Stimulated activated CD8-positive, alpha-beta memory T cell treated with anti-CD3 and anti-CD28 coated beads, Interleukin-4, amount 100 ng/mL, for 48 hours (primary cell): ENCODE data around the gene CD5L.

ENCODE experiments used
- DNase-seq: peaks from one replicate; pipeline ENCODE4 v3.0.0-alpha.2; 2020

CD5L gene

DNA sequence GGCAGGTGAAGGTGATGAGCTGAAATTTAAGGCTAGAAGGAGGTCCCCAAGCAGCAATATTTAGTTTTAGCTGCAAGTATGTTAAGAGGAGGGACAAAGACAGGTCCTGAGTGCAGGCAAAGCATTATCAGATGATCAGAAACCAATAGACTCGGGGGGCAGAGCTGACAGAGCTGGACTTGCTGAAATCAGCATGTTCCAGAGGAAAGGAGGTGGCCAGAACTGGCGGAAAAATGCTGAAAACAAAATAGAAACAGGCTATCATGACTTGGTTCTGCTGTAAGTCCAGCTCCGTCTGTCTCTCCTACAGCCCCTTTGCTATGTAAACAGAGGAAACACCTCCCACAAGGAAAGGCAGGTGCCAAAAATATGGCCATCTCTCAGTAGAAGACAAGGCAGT is at the start of gene CD5L:
TSS of gene CD5L (minus strand) at position 101 of the 400 bp plus-strand sequence. CDS start 107 bp downstream, outside the sequence.
- DNase-seq, result no peak

- DNase-seq, result no peak
Observed at GRCh38 chr1:157882580-157882979, 41.0 kb upstream of the CD5L start.

GRCh38 chr1:157880621-157881020 is 39.0 kb upstream of the CD5L start:
- DNase-seq, result no peak

- DNase-seq, result no peak
Observed at GRCh38 chr1:157878059-157878458, 36.5 kb upstream of the CD5L start.

- no peak for DNase-seq
Observed at GRCh38 chr1:157870490-157870889, 28.9 kb upstream of the CD5L start.

GRCh38 chr1:157868654-157869053 is 27.0 kb upstream of the CD5L start:
- DNase-seq, result no peak

GRCh38 chr1:157862114-157863070 is 20.8 kb upstream of the CD5L start:
- DNase-seq, result no peak

DNA sequence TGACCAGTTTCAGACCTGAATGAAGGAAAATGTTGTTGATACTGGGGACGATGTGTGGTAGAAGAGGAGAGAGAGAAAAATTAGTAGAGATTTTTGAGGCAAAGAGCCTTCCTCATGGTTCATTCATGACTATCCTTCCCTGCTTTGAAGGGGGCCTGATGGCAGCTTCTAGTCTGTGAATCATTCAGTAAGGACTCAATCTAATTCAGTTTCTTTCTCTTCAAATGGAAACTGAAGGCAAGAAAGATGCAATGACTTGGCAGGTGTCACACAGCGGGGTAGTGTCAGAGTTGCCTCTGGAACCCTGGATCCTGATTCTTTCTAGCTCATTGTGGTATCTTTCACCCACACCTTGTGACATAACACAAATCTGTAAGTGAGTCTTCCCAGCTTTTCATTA is 14.9 kb upstream of the CD5L start:
- no peak for DNase-seq

GRCh38 chr1:157852476-157852875 is 10.9 kb upstream of the CD5L start:
- DNase-seq, result no peak

- no peak for DNase-seq
Observed at GRCh38 chr1:157849229-157849875, 7.7 kb upstream of the CD5L start.

- DNase-seq, result no peak
Observed at GRCh38 chr1:157844089-157844830, 2.7 kb upstream of the CD5L start.

GRCh38 chr1:157842939-157843338 is 1.3 kb upstream of the CD5L start:
- DNase-seq, result no peak

DNA sequence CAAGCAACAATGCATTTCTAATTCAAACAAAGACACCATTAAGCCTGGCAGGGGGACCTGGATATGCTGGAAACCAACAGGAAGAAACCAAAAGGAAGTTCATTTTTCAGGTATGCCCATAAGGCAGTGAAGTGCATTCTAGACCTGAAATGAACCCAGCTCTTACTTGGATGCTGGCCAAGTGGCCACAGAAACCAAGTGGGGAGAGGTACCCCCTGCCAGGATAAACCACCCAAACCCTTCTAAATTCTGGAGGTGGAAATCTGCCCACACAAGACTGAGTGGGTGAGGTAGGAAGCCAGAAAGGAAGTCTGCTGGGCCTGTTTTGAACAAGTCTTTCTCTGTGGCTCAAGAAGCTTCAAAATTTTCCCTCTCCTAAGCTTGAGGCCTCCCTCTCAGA is 2.6 kb downstream of the CD5L start:
- DNase-seq, result no peak

- no peak for DNase-seq
Observed at GRCh38 chr1:157834430-157834829, 7.2 kb downstream of the CD5L start.

GRCh38 chr1:157833145-157833544 is 8.5 kb downstream of the CD5L start:
- DNase-seq, result no peak

- no peak for DNase-seq
Observed at GRCh38 chr1:157831968-157832626, 9.5 kb downstream of the CD5L start.

- no peak for DNase-seq
Observed at GRCh38 chr1:157830887-157831286, 10.7 kb downstream of the CD5L start.

- DNase-seq, result no peak
Observed at GRCh38 chr1:157829711-157830110, 11.9 kb downstream of the CD5L start.

- DNase-seq, result no peak
Observed at GRCh38 chr1:157829210-157829609, 12.4 kb downstream of the CD5L start.

DNA sequence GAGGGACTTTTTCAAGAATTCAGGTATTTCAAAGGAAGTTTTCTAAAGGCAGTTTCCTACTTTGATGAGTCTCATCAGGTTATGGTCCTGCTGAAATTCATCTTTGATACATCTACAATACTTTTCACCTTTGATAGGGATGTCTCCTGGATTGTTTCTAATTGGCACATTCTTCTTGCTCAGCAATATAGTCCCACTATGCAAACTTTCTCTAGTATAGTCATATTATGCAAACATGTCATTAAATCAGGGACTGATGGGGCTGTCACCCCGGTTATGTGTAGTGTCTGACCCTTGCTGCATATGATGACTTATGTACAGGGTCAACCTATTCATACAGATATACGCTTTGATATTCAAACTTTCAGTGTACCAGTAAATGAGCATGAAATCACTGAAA is 21.3 kb downstream of the CD5L start:
- DNase-seq, result no peak

- DNase-seq, result no peak
Observed at GRCh38 chr1:157819896-157820295, 21.7 kb downstream of the CD5L start, which contains the start of gene FCRL1. Gene FCRL1 (minus strand): TSS chr1:157820120. CDS start chr1:157820037, 83 bp downstream.

DNA sequence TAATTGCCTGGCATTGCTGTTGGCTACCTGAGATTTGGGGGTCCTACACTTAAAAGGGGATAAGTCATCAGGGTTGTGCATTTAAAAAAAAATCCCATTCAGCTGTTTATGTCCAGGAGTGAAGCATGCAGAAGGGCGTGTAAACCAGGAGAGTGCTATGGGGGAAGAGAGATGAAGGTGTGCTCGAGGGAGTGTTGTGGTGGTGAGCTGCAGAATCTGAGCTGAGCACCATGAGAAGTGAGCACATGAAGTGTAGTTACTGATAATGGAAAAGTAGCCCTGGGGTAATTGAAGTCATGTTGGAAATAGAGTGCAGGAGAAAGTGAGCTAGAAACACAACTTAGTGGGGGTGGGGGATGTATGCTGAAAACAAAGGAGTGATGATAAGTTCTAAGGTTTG is 22.4 kb downstream of the CD5L start:
- no peak for DNase-seq

- no peak for DNase-seq
Observed at GRCh38 chr1:157813269-157813668, 28.3 kb downstream of the CD5L start.
